ENCODE results near the gene WFDC2. TPM values are rescaled to one million over a fixed set of nuclear protein-coding genes. Genes with fewer than 3 reads are reported as not detected.

Gene WFDC2
- not detected for polyA plus RNA-seq (ENCODE audit: low read depth in 6 of 6)

GRCh38 chr20:45469336-45470261 lies at the start of gene WFDC2:
Gene WFDC2, plus strand, starts transcription at chr20:45469753. Its CDS starts 29 bp downstream, at chr20:45469782.
- ATAC-seq (ENCODE audit: low read depth in 2 of 2): peak; percentile 48

GRCh38 chr20:45420125-45420524 lies 49.4 kb upstream of the WFDC2 start:
- DNase-seq (no peak), ATAC-seq (ENCODE audit: low read depth in 2 of 2) (no peak)
- H3K36me3 Mint-ChIP-seq: peaks cover 8 to 40% of the 10 kb centered on the region in 2 donors
- H3K4me3 Mint-ChIP-seq: peak overlapping the region in 1 of 8 donors; percentile 99
- no peaks in the 10 kb centered on the region for H3K27me3 Mint-ChIP-seq
- H3K27ac Mint-ChIP-seq: peak overlapping the region in 3 of 6 donors; percentile 4 to 96 (median 93)
- H3K9me3 Mint-ChIP-seq: no peaks in the 10 kb centered on the region
- H3K4me1 Mint-ChIP-seq: peaks cover 34 to 52% (median 40%) of the 10 kb centered on the region in 3 donors

More at GRCh38 chr20:45469336-45470261, at the start of gene WFDC2:
- peaks cover 36 to 45% (median 42%) of the 10 kb centered on the region in 3 donors for H3K27me3 Mint-ChIP-seq
- DNase-seq: no peak
- peak within 1 kb of the TSS; percentile 44 to 78 (median 69) for H3K4me3 Mint-ChIP-seq
- H3K9me3 Mint-ChIP-seq: peaks cover 0 to 3% (median 0%) of the 10 kb centered on the region in 7 donors
- peaks cover 8 to 18% (median 17%) of the 10 kb centered on the region in 3 donors for H3K4me1 Mint-ChIP-seq
- H3K27ac Mint-ChIP-seq: peak within 1 kb of the TSS in 1 of 6 donors; percentile 10
- H3K36me3 Mint-ChIP-seq: no peaks in the 10 kb centered on the region

DNA sequence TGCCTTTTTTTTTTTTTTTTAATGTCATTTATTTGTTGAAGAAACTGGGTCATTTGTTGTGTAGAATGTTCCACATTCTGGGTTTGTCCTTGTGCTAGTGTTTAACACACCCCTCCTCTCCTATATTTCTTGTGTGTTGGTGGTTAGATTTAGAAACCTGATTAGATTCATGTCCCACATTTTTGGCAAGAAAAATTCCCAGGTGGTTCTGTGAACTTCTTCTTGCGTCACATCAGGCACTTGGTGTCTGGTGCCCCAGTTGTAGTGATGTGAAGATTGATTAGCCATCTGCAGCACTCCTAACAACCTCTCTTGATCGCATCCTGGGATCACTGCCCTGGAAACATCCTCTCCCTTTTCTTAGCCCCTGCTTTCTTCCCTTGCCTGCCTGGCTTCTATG lies 45.9 kb upstream of the WFDC2 start:
- Mint-ChIP-seq H3K27ac (peak overlapping the region in 2 of 6 donors; percentile 38 to 92), H3K4me3 (peak overlapping the region in 1 of 8 donors; percentile 62), H3K36me3 (peaks cover 8 to 32% of the 10 kb centered on the region in 2 donors), H3K27me3 (no peaks in the 10 kb centered on the region), H3K4me1 (peaks cover 10 to 17% (median 17%) of the 10 kb centered on the region in 3 donors), H3K9me3 (no peaks in the 10 kb centered on the region)
- DNase-seq (no peak), ATAC-seq (ENCODE audit: low read depth in 2 of 2) (no peak)

DNA sequence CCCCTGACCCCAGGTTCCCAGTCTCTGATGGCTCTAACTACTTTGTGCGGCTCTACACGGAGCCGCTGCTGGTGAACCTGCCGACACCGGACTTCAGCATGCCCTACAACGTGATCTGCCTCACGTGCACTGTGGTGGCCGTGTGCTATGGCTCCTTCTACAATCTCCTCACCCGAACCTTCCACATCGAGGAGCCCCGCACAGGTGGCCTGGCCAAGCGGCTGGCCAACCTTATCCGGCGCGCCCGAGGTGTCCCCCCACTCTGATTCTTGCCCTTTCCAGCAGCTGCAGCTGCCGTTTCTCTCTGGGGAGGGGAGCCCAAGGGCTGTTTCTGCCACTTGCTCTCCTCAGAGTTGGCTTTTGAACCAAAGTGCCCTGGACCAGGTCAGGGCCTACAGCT lies 44.0 kb upstream of the WFDC2 start:
- DNase-seq (no peak), ATAC-seq (ENCODE audit: low read depth in 2 of 2) (no peak)
- Mint-ChIP-seq H3K9me3 (no peaks in the 10 kb centered on the region), H3K4me3 (no peak overlapping the region), H3K36me3 (peaks cover 4 to 14% of the 10 kb centered on the region in 2 donors), H3K4me1 (no peaks in the 10 kb centered on the region), H3K27me3 (no peaks in the 10 kb centered on the region), H3K27ac (no peak overlapping the region)

- no peaks in the 10 kb centered on the region for H3K27me3 Mint-ChIP-seq
- ATAC-seq (ENCODE audit: low read depth in 2 of 2): no peak
- H3K4me3 Mint-ChIP-seq: no peak overlapping the region
- H3K36me3 Mint-ChIP-seq: peaks cover 4 to 12% of the 10 kb centered on the region in 2 donors
- no peaks in the 10 kb centered on the region for H3K9me3 Mint-ChIP-seq
- peaks cover 2 to 4% (median 3%) of the 10 kb centered on the region in 3 donors for H3K4me1 Mint-ChIP-seq
- DNase-seq: no peak
- H3K27ac Mint-ChIP-seq: peak overlapping the region in 2 of 6 donors; percentile 31 to 92
Observed at GRCh38 chr20:45426320-45427016, 43.1 kb upstream of the WFDC2 start.

DNA sequence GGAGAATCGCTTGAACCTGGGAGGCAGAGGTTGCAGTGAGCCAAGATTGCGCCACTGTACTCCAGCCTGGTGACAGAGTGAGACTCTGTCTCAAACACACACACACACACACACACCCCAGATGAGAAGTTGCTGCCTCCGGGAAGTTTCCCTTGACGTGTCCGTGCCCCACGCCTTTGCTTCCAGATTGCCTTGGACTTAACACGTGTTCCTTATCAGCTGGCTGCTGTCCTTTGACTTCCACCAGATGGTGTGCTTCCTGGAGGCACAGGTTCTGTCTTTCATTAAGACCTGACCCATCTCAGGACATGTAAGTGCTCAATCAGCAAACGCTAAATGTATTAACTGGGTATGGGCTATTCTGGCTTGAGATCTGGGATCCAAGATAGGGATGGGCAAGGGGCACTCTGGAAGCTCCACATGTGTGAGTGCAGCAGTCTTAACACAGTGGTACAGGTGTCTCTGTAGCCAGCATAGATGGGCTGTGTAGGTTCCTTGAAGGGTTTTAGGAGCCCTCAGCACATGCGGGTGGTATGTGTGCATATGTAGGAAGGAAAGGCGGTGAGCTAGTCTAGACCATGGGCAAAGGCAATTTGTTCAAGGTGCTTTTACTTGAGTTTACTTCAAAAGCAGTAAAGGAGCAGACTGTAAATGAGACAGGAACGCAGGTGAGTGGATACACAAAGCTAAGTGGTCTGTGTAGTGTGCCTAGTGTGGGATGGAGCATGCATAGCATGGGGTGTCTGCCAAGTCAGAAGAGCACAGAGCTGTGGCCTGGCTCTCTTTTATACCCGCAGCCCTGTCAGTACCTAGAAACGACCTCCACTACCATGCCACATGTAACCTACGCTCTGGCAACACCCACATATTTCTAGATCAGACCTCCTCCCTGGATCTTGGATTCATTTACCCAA lies 42.1 kb upstream of the WFDC2 start:
- peaks cover 0 to 6% (median 4%) of the 10 kb centered on the region in 7 donors for H3K9me3 Mint-ChIP-seq
- peak overlapping the region in 4 of 6 donors; percentile 26 to 68 (median 40) for H3K27ac Mint-ChIP-seq
- DNase-seq (no peak), ATAC-seq (ENCODE audit: low read depth in 2 of 2) (no peak)
- H3K4me1 Mint-ChIP-seq: peaks cover 11 to 14% (median 12%) of the 10 kb centered on the region in 3 donors
- no peak overlapping the region for H3K4me3 Mint-ChIP-seq
- H3K36me3 Mint-ChIP-seq: peaks cover 4 to 12% of the 10 kb centered on the region in 2 donors
- no peaks in the 10 kb centered on the region for H3K27me3 Mint-ChIP-seq

DNA sequence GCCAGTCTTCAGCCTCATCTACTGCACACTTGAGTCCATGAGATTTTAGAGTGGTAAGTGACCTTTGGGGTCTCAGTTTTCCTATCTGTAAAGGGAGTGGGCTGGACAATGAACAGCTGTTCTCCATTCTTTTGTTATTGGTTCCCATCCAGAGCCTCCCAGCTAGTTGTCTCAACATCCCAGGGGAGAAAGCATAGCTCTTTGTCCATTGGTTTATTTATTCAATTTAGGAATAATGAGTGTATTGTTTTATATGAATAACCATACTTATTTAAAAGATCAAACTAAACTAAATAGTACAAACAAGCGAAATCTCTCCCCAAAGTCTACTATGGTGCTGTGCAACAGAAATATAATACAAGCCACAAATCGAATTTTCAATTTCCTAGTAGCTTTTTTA lies 39.9 kb upstream of the WFDC2 start:
- no peak for ATAC-seq (ENCODE audit: low read depth in 2 of 2)
- peaks cover 17 to 29% (median 20%) of the 10 kb centered on the region in 3 donors for H3K4me1 Mint-ChIP-seq
- peaks cover 0 to 8% (median 4%) of the 10 kb centered on the region in 7 donors for H3K9me3 Mint-ChIP-seq
- DNase-seq: no peak
- peaks cover 0 to under 1% of the 10 kb centered on the region in 2 donors for H3K36me3 Mint-ChIP-seq
- H3K4me3 Mint-ChIP-seq: no peak overlapping the region
- H3K27ac Mint-ChIP-seq: no peak overlapping the region
- no peaks in the 10 kb centered on the region for H3K27me3 Mint-ChIP-seq

DNA sequence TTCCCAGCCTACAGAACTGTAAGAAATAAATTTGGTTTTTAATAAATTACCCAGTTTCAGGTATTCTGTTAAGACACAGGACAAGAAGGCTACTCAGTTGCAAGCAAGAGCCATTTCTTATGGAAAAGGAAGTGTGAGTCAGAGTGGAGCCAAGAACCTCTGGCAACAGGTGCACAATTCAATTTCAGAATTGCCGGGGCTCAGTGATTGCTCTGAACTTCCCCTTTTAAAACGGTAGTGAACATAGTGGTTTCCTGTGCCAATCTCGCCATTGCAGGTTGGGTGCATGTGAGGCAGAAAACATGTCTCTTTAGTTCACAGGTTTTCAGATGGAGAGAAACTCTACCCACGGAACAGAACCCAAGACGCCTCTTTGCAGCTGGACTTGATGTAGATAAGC lies 37.3 kb upstream of the WFDC2 start:
- H3K9me3 Mint-ChIP-seq: peaks cover 0 to 8% (median 4%) of the 10 kb centered on the region in 7 donors
- H3K36me3 Mint-ChIP-seq: no peaks in the 10 kb centered on the region
- H3K27ac Mint-ChIP-seq: peak overlapping the region; percentile 50 to 89 (median 77)
- H3K27me3 Mint-ChIP-seq: no peaks in the 10 kb centered on the region
- peak overlapping the region in 6 of 8 donors; percentile 34 to 79 (median 64) for H3K4me3 Mint-ChIP-seq
- H3K4me1 Mint-ChIP-seq: peaks cover 28 to 49% (median 42%) of the 10 kb centered on the region in 3 donors
- DNase-seq: peak; percentile 76
- ATAC-seq (ENCODE audit: low read depth in 2 of 2): peak; percentile 89 to 91

DNA sequence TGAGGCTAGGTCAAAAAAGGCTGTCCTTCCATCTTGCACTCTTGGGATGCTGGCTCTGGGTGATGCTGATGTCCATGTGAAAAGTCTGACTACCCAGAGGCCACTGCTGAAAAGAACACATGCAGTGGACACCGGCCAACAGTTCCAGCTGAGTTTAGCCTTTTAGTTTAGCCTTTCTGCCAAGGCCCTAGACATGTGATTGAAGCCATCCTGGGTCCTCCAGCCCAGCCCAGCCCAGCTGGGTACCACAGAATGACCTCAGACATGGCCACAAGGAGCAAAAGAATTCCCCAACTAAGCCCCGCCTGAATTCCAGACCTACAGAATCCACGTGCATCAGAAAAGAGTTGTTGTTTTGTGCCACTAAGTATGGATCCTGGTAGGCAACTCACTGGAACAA lies 36.2 kb upstream of the WFDC2 start:
- H3K9me3 Mint-ChIP-seq: peaks cover 0 to 8% (median 4%) of the 10 kb centered on the region in 7 donors
- H3K36me3 Mint-ChIP-seq: no peaks in the 10 kb centered on the region
- H3K27me3 Mint-ChIP-seq: no peaks in the 10 kb centered on the region
- H3K4me3 Mint-ChIP-seq: peak overlapping the region in 3 of 8 donors; percentile 24 to 61 (median 55)
- H3K27ac Mint-ChIP-seq: peak overlapping the region in 2 of 6 donors; percentile 54 to 81
- DNase-seq (no peak), ATAC-seq (ENCODE audit: low read depth in 2 of 2) (no peak)
- peaks cover 28 to 50% (median 42%) of the 10 kb centered on the region in 3 donors for H3K4me1 Mint-ChIP-seq

DNA sequence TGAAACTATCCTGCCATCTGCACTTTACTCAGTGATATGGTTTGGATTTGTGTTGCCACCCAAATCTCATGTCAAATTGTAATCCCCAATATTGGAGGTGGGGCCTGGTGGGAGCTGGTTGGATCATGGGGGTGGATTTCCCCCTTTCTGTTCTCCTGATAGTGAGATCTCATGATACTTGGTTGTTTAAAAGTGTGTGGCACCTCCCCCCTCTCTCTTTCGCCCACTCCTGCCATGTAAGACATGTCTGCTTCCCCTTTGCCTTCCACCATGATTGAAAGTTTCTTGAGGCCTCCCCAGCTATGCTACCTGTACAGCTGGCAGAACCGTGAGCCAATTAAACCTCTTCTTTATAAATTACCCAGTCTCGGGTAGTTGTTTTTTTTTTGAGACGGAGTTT lies 35.6 kb upstream of the WFDC2 start:
- Mint-ChIP-seq H3K27me3 (no peaks in the 10 kb centered on the region), H3K9me3 (peaks cover 0 to 8% (median 4%) of the 10 kb centered on the region in 7 donors), H3K27ac (peak overlapping the region in 5 of 6 donors; percentile 19 to 81 (median 73)), H3K4me1 (peaks cover 28 to 50% (median 42%) of the 10 kb centered on the region in 3 donors), H3K36me3 (no peaks in the 10 kb centered on the region), H3K4me3 (peak overlapping the region in 4 of 8 donors; percentile 24 to 72 (median 40))
- DNase-seq (no peak), ATAC-seq (ENCODE audit: low read depth in 2 of 2) (no peak)

- H3K9me3 Mint-ChIP-seq: peaks cover 0 to 7% (median 4%) of the 10 kb centered on the region in 7 donors
- H3K36me3 Mint-ChIP-seq: no peaks in the 10 kb centered on the region
- peak overlapping the region; percentile 74 to 90 (median 86) for H3K4me3 Mint-ChIP-seq
- peaks cover 0 to 5% (median 0%) of the 10 kb centered on the region in 3 donors for H3K27me3 Mint-ChIP-seq
- ATAC-seq (ENCODE audit: low read depth in 2 of 2) (peak; percentile 75 to 78), DNase-seq (peak; percentile 77)
- peak overlapping the region; percentile 34 to 83 (median 61) for H3K27ac Mint-ChIP-seq
- peaks cover 23 to 44% (median 34%) of the 10 kb centered on the region in 3 donors for H3K4me1 Mint-ChIP-seq
Observed at GRCh38 chr20:45436732-45437485, 32.6 kb upstream of the WFDC2 start.

DNA sequence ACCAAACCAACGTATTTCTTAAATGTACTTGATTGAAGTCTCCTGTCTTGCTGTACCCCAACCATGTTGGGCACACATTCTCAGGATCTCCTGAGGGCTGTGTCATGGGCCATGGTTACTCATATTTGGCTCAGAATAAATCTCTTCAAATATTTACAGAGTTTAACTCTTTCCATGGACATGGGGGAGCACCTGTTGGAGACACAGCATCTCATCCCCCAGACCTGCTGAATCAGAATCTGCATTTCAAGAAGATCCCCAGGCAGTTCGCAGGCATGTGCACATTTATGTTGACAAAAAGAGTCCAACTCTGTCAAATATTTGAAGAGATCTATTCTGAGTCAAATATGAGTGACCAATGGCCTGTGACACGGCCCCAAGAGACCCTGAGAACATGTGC lies 29.1 kb upstream of the WFDC2 start:
- H3K4me3 Mint-ChIP-seq: peak overlapping the region in 1 of 8 donors; percentile 54
- peaks cover 0 to 17% (median 7%) of the 10 kb centered on the region in 3 donors for H3K27me3 Mint-ChIP-seq
- no peak overlapping the region for H3K27ac Mint-ChIP-seq
- H3K9me3 Mint-ChIP-seq: no peaks in the 10 kb centered on the region
- no peaks in the 10 kb centered on the region for H3K36me3 Mint-ChIP-seq
- no peak for DNase-seq
- no peak for ATAC-seq (ENCODE audit: low read depth in 2 of 2)
- peaks cover 11 to 20% (median 16%) of the 10 kb centered on the region in 3 donors for H3K4me1 Mint-ChIP-seq
